ENCODE results near the gene RTN4R.

Gene RTN4R

DNA sequence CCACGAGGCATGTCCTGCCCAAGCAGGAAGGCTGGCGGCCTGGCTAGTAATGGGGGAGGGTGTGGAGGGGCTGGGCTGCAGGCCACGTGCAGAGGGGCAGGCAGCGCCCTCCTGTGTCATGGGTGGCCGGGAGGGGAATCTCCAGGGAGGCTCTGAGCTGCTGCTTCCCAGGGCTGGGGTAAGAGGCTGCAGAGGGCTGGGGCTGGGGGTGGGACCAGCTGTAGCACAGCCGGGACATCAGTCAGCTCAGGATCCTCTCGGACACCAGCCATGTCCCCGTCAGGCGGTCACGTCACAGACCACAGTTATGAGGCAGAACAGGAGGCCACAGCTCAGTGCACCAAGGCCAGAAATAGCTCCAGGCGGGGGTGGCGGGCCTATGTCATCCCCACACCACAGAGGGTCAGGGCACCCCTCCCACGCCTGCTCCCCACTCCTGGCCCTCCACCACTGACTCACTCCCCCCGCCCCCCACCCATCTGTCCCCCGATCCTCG is 21.1 kb downstream of the RTN4R start:
- no peak overlapping the region for H3K4me3 ChIP-seq (replicated peaks; ENCODE audit: low read depth, low read length)
- TF ChIP-seq, protein P1, sequence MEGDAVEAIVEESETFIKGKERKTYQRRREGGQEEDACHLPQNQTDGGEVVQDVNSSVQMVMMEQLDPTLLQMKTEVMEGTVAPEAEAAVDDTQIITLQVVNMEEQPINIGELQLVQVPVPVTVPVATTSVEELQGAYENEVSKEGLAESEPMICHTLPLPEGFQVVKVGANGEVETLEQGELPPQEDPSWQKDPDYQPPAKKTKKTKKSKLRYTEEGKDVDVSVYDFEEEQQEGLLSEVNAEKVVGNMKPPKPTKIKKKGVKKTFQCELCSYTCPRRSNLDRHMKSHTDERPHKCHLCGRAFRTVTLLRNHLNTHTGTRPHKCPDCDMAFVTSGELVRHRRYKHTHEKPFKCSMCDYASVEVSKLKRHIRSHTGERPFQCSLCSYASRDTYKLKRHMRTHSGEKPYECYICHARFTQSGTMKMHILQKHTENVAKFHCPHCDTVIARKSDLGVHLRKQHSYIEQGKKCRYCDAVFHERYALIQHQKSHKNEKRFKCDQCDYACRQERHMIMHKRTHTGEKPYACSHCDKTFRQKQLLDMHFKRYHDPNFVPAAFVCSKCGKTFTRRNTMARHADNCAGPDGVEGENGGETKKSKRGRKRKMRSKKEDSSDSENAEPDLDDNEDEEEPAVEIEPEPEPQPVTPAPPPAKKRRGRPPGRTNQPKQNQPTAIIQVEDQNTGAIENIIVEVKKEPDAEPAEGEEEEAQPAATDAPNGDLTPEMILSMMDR (IDR thresholded peaks at IDR 0.05; ENCODE audit: low read depth, low read length, missing control alignments), result no peak
- DNase-seq (ENCODE audit: extremely low read depth, low read depth), result no peak

- DNase-seq (ENCODE audit: extremely low read depth, low read depth), result no peak
- TF ChIP-seq, protein P1 (IDR thresholded peaks at IDR 0.05; ENCODE audit: low read depth, low read length, missing control alignments), result no peak
- H3K4me3 ChIP-seq (replicated peaks; ENCODE audit: low read depth, low read length), result no peak overlapping the region
Observed at GRCh38 chr22:20246368-20247009, 21.6 kb downstream of the RTN4R start.

DNA sequence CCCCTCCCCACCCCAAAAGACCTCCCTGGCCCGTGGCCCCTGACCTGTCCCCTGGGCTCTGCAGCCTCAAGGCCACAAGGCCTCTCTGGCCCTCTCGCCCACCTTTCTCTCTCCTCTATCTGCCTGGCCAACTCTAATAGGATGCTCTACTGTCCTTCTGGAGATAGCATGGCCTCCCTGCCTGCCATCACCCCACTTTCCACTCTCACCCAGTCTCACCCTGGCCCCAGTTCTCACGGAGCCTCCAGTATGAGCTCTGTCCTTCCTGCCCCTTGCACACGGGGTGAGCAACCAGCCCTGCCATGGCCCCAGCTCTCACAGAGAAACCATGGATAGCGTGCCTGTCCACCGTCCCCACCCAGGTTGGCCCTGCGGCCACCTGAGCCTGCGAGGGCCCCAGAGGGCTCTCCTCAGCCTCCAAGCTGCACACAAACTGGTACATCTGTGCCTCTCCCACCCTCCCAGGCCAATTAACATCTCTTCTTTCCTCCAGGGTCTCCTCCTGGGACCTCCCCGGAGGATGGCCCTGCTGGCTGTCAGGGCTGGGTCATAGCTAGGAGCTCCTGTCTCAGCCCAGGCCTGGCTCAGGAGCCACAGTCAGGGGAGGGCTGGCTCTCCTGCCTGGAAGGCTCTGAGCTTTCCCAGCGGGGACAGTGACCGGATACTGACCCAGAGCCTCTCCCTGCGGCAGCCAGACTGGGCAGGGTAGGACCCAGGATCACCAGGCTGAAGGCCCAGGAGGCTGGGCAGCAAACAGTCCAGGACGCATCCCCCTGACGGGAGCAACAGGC is 22.3 kb downstream of the RTN4R start:
- no peak overlapping the region for H3K4me3 ChIP-seq (replicated peaks; ENCODE audit: low read depth, low read length)
- no peak for DNase-seq (ENCODE audit: extremely low read depth, low read depth)
- TF ChIP-seq, protein P1 (IDR thresholded peaks at IDR 0.05; ENCODE audit: low read depth, low read length, missing control alignments), result no peak

- TF ChIP-seq, protein P1 (IDR thresholded peaks at IDR 0.05; ENCODE audit: low read depth, low read length, missing control alignments), result no peak
- DNase-seq (ENCODE audit: extremely low read depth, low read depth), result no peak
- no peak overlapping the region for H3K4me3 ChIP-seq (replicated peaks; ENCODE audit: low read depth, low read length)
Observed at GRCh38 chr22:20244691-20245576, 23.2 kb downstream of the RTN4R start.

GRCh38 chr22:20244250-20244648 is 23.9 kb downstream of the RTN4R start:
- no peak for DNase-seq (ENCODE audit: extremely low read depth, low read depth)
- TF ChIP-seq, protein P1 (IDR thresholded peaks at IDR 0.05; ENCODE audit: low read depth, low read length, missing control alignments), result no peak
- H3K4me3 ChIP-seq (replicated peaks; ENCODE audit: low read depth, low read length), result no peak overlapping the region

GRCh38 chr22:20243537-20244249 is 24.4 kb downstream of the RTN4R start:
- H3K4me3 ChIP-seq (replicated peaks; ENCODE audit: low read depth, low read length), result no peak overlapping the region
- DNase-seq (ENCODE audit: extremely low read depth, low read depth), result no peak

More at GRCh38 chr22:20243537-20244249, 24.4 kb downstream of the RTN4R start:
- TF ChIP-seq, protein P1 (IDR thresholded peaks at IDR 0.05; ENCODE audit: low read depth, low read length, missing control alignments), result no peak
